ENCODE data around the gene ANKRD63. TPM values are rescaled to one million over a fixed set of nuclear protein-coding genes. Genes with fewer than 3 reads are reported as not detected.

Gene ANKRD63
- total and polyA plus RNA-seq, 2 experiments from 2014 or later = 0.30 to 0.47 TPM

- DNase-seq (ENCODE audit: low spot score) = no peak
- Histone ChIP-seq H3K36me3 (replicated peaks; ENCODE audit: insufficient read depth, low read depth) (no peaks in the 10 kb centered on the region), H3K27me3 (no peaks in the 10 kb centered on the region), H3K4me3 (no peak overlapping the region), H3K4me2 (no peak overlapping the region), H2AFZ (no peak overlapping the region), H3K9me2 (replicated peaks; ENCODE audit: insufficient read depth) (no peaks in the 10 kb centered on the region), H4K20me1 (ENCODE audit: insufficient read depth, poor library complexity, severe bottlenecking) (no peaks in the 10 kb centered on the region), H3K27ac (no peak overlapping the region), H3K9me3 (ENCODE audit: low read depth) (no peaks in the 10 kb centered on the region), H3K79me2 (no peaks in the 10 kb centered on the region), H3K4me1 (ENCODE audit: insufficient read depth) (peaks cover 6% of the 10 kb centered on the region)
- TF ChIP-seq EZH2 (IDR thresholded peaks at IDR 0.05; ENCODE audit: borderline replicate concordance) = no peak
- TF ChIP-seq EZH2phosphoT487 (IDR thresholded peaks at IDR 0.05; ENCODE audit: low read depth, severe bottlenecking, unreplicated experiment) = no peak
- TF ChIP-seq, protein P1, sequence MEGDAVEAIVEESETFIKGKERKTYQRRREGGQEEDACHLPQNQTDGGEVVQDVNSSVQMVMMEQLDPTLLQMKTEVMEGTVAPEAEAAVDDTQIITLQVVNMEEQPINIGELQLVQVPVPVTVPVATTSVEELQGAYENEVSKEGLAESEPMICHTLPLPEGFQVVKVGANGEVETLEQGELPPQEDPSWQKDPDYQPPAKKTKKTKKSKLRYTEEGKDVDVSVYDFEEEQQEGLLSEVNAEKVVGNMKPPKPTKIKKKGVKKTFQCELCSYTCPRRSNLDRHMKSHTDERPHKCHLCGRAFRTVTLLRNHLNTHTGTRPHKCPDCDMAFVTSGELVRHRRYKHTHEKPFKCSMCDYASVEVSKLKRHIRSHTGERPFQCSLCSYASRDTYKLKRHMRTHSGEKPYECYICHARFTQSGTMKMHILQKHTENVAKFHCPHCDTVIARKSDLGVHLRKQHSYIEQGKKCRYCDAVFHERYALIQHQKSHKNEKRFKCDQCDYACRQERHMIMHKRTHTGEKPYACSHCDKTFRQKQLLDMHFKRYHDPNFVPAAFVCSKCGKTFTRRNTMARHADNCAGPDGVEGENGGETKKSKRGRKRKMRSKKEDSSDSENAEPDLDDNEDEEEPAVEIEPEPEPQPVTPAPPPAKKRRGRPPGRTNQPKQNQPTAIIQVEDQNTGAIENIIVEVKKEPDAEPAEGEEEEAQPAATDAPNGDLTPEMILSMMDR (IDR thresholded peaks at IDR 0.05; ENCODE audit: poor library complexity) = no peak
- 97% methylated on average over 2 of the region's 2 CpGs for WGBS (ENCODE audit: low lambda C conversion rate, missing lambda C conversion rate)
These were observed 17.5 kb upstream of the ANKRD63 start for GRCh38 chr15:40300367-40300766.

- H4K20me1 ChIP-seq (ENCODE audit: insufficient read depth, poor library complexity, severe bottlenecking) = no peaks in the 10 kb centered on the region
- H3K4me3 ChIP-seq = no peak overlapping the region
- H3K79me2 ChIP-seq = no peaks in the 10 kb centered on the region
- H3K4me1 ChIP-seq (ENCODE audit: insufficient read depth) = peaks cover 6% of the 10 kb centered on the region
- no peak overlapping the region for H3K4me2 ChIP-seq
- peaks cover 5% of the 10 kb centered on the region for H3K27me3 ChIP-seq
- H3K27ac ChIP-seq = no peak overlapping the region
- WGBS (ENCODE audit: low lambda C conversion rate, missing lambda C conversion rate) = 93% methylated on average over 17 of the region's 17 CpGs
- no peaks in the 10 kb centered on the region for H3K9me2 ChIP-seq (replicated peaks; ENCODE audit: insufficient read depth)
- H3K9me3 ChIP-seq (ENCODE audit: low read depth) = no peaks in the 10 kb centered on the region
- no peak overlapping the region for H2AFZ ChIP-seq
- TF ChIP-seq, protein P1 (IDR thresholded peaks at IDR 0.05; ENCODE audit: poor library complexity) = no peak
- TF ChIP-seq EZH2phosphoT487 (IDR thresholded peaks at IDR 0.05; ENCODE audit: low read depth, severe bottlenecking, unreplicated experiment) = no peak
- TF ChIP-seq EZH2 (IDR thresholded peaks at IDR 0.05; ENCODE audit: borderline replicate concordance) = no peak
- no peaks in the 10 kb centered on the region for H3K36me3 ChIP-seq (replicated peaks; ENCODE audit: insufficient read depth, low read depth)
- DNase-seq (ENCODE audit: low spot score) = no peak
These were observed 15.5 kb upstream of the ANKRD63 start for GRCh38 chr15:40298216-40298935.

GRCh38 chr15:40297356-40297755 is 14.5 kb upstream of the ANKRD63 start:
- no peak overlapping the region for H3K4me2 ChIP-seq
- H3K4me1 ChIP-seq (ENCODE audit: insufficient read depth) = peaks cover 6% of the 10 kb centered on the region
- no peak for DNase-seq (ENCODE audit: low spot score)
- H3K9me2 ChIP-seq (replicated peaks; ENCODE audit: insufficient read depth) = no peaks in the 10 kb centered on the region
- H3K79me2 ChIP-seq = no peaks in the 10 kb centered on the region
- no peak for TF ChIP-seq EZH2 (IDR thresholded peaks at IDR 0.05; ENCODE audit: borderline replicate concordance)
- TF ChIP-seq, protein P1 (IDR thresholded peaks at IDR 0.05; ENCODE audit: poor library complexity) = no peak
- TF ChIP-seq EZH2phosphoT487 (IDR thresholded peaks at IDR 0.05; ENCODE audit: low read depth, severe bottlenecking, unreplicated experiment) = no peak
- H3K4me3 ChIP-seq = no peak overlapping the region
- 94% methylated on average over 10 of the region's 10 CpGs for WGBS (ENCODE audit: low lambda C conversion rate, missing lambda C conversion rate)
- no peaks in the 10 kb centered on the region for H3K36me3 ChIP-seq (replicated peaks; ENCODE audit: insufficient read depth, low read depth)
- no peaks in the 10 kb centered on the region for H4K20me1 ChIP-seq (ENCODE audit: insufficient read depth, poor library complexity, severe bottlenecking)
- peaks cover 15% of the 10 kb centered on the region for H3K27me3 ChIP-seq
- H3K9me3 ChIP-seq (ENCODE audit: low read depth) = no peaks in the 10 kb centered on the region
- H2AFZ ChIP-seq = no peak overlapping the region
- no peak overlapping the region for H3K27ac ChIP-seq

Measured in hepatocyte (in vitro differentiated cells).